ENCODE data around the gene ZCWPW2. TPM values are rescaled to one million over a fixed set of nuclear protein-coding genes. Genes with fewer than 3 reads are reported as not detected.

ZCWPW2 gene
- total and polyA plus RNA-seq, 2 of the 4 experiments (the other 2 are of a cell fraction) = 0.18 to 0.24 TPM

- H3K4me1 ChIP-seq (ENCODE audit: control insufficient read depth, insufficient read depth, low read length) = no peaks in the 10 kb centered on the region
- ATAC-seq (ENCODE audit: low read depth) (no peak), DNase-seq (no peak)
- ChIA-PET POLR2A (ENCODE audit: unreplicated experiment) (no interaction called here), CTCF (no interaction called here)
- H2AFZ ChIP-seq (replicated peaks; ENCODE audit: low read length, poor library complexity) = no peak overlapping the region
- H4K5ac ChIP-seq (ENCODE audit: low read depth, low read length) = no peak overlapping the region
- H3K56ac ChIP-seq (ENCODE audit: extremely low read depth, insufficient read depth, low read length) = no peak overlapping the region
- H3K18ac ChIP-seq (ENCODE audit: low read depth, low read length) = no peak overlapping the region
- H3K23ac ChIP-seq (ENCODE audit: low read depth, low read length) = no peak overlapping the region
- no peak overlapping the region for H3K4ac ChIP-seq (ENCODE audit: low read depth, low read length)
- H3K14ac ChIP-seq (replicated peaks; ENCODE audit: low read depth, low read length) = no peak overlapping the region
- H2BK120ac ChIP-seq (ENCODE audit: low read depth, low read length) = no peak overlapping the region
- no peak overlapping the region for H2BK5ac ChIP-seq (ENCODE audit: low read depth, low read length, poor library complexity, severe bottlenecking)
- H3K36me3 ChIP-seq (ENCODE audit: control insufficient read depth, insufficient read depth, low read length) = no peaks in the 10 kb centered on the region
- no peaks in the 10 kb centered on the region for H3K9me3 ChIP-seq (ENCODE audit: control insufficient read depth, insufficient read depth, low read length)
- no peaks in the 10 kb centered on the region for H3K9me1 ChIP-seq (ENCODE audit: insufficient read depth, low read length)
- in situ Hi-C loops (cut with MboI; ENCODE audit: low sequenced_read_pairs) = no loop called here
- BruUV-seq (replicated peaks) = no TSS peak
- no peaks in the 10 kb centered on the region for H3K79me1 ChIP-seq (ENCODE audit: low read depth in 1 of 2, low read length in 2 of 2)
- H2AK5ac ChIP-seq (ENCODE audit: low read depth, low read length) = no peak overlapping the region
- no peak overlapping the region for H2BK15ac ChIP-seq (ENCODE audit: low read depth, low read length)
- H4K20me1 ChIP-seq (ENCODE audit: insufficient read depth, low read length) = no peaks in the 10 kb centered on the region
- H3K4me2 ChIP-seq (ENCODE audit: low read depth, low read length) = no peak overlapping the region
- H2BK20ac ChIP-seq (ENCODE audit: low read depth, low read length) = no peak overlapping the region
- intact Hi-C loops (cut with micrococcal nuclease) = no loop called here
- H3K9ac ChIP-seq (ENCODE audit: low read depth, low read length) = no peak overlapping the region
- dilution Hi-C loops (cut with HindIII; ENCODE audit: low sequenced_read_pairs, unreplicated experiment) = no loop called here
- no peak overlapping the region for H3K4me3 ChIP-seq (ENCODE audit: insufficient read depth, low read depth, low read length)
- H3K27me3 ChIP-seq (ENCODE audit: control insufficient read depth, insufficient read depth, low read length) = no peaks in the 10 kb centered on the region
- H2AK9ac ChIP-seq (replicated peaks; ENCODE audit: low read depth, low read length, poor library complexity) = no peak overlapping the region
- no peak overlapping the region for H4K91ac ChIP-seq (ENCODE audit: insufficient read depth, low read depth, low read length)
- TF ChIP-seq RCOR1 (IDR thresholded peaks at IDR 0.05; ENCODE audit: insufficient replicate concordance, low read length) (no peak), MAZ (IDR thresholded peaks at IDR 0.05; ENCODE audit: borderline replicate concordance, low read depth, low read length) (no peak), MAFK (IDR thresholded peaks at IDR 0.05; ENCODE audit: low read depth, low read length) (no peak), FOS (IDR thresholded peaks at IDR 0.05; ENCODE audit: low read depth, low read length) (no peak), NFE2L2 (IDR thresholded peaks at IDR 0.05; ENCODE audit: low read depth, low read length) (no peak), CEBPB (IDR thresholded peaks at IDR 0.05; ENCODE audit: low read depth, low read length) (no peak), USF2 (IDR thresholded peaks at IDR 0.05; ENCODE audit: low read depth, low read length) (no peak), MXI1 (IDR thresholded peaks at IDR 0.05; ENCODE audit: borderline replicate concordance, low read depth, low read length) (no peak), BHLHE40 (IDR thresholded peaks at IDR 0.05; ENCODE audit: low read depth, low read length) (no peak), RFX5 (IDR thresholded peaks at IDR 0.05; ENCODE audit: low read depth, low read length) (no peak), SMC3 (IDR thresholded peaks at IDR 0.05; ENCODE audit: low read depth, low read length) (no peak)
- TF ChIP-seq, protein P1, sequence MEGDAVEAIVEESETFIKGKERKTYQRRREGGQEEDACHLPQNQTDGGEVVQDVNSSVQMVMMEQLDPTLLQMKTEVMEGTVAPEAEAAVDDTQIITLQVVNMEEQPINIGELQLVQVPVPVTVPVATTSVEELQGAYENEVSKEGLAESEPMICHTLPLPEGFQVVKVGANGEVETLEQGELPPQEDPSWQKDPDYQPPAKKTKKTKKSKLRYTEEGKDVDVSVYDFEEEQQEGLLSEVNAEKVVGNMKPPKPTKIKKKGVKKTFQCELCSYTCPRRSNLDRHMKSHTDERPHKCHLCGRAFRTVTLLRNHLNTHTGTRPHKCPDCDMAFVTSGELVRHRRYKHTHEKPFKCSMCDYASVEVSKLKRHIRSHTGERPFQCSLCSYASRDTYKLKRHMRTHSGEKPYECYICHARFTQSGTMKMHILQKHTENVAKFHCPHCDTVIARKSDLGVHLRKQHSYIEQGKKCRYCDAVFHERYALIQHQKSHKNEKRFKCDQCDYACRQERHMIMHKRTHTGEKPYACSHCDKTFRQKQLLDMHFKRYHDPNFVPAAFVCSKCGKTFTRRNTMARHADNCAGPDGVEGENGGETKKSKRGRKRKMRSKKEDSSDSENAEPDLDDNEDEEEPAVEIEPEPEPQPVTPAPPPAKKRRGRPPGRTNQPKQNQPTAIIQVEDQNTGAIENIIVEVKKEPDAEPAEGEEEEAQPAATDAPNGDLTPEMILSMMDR (conservative IDR thresholded peaks at IDR 0.05; ENCODE audit: low read depth, low read length) = no peak
- TF ChIP-seq, protein P2, sequence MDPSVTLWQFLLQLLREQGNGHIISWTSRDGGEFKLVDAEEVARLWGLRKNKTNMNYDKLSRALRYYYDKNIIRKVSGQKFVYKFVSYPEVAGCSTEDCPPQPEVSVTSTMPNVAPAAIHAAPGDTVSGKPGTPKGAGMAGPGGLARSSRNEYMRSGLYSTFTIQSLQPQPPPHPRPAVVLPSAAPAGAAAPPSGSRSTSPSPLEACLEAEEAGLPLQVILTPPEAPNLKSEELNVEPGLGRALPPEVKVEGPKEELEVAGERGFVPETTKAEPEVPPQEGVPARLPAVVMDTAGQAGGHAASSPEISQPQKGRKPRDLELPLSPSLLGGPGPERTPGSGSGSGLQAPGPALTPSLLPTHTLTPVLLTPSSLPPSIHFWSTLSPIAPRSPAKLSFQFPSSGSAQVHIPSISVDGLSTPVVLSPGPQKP (IDR thresholded peaks at IDR 0.05; ENCODE audit: borderline replicate concordance, low read depth, low read length) = no peak
- H4K8ac ChIP-seq (ENCODE audit: low read depth in 2 of 2, low read length in 2 of 2) = no peak overlapping the region
- no CpG with 5 or more reads among the region's 5 CpGs for WGBS, 2 experiments (ENCODE audit: extremely low coverage in 2 of 2, insufficient read length in 1 of 2)
- H3K27ac ChIP-seq (ENCODE audit: insufficient read depth, low read length) = no peak overlapping the region
These were observed 37.5 kb downstream of the ZCWPW2 start for GRCh38 chr3:28386049-28386448.

Measured in IMR-90 (cell line).